ENCODE data around the gene ACP3. TPM values are rescaled to one million over a fixed set of nuclear protein-coding genes. Genes with fewer than 3 reads are reported as not detected.

Gene ACP3
- total RNA-seq, 2 experiments from 2014 or later = not detected

GRCh38 chr3:132332508-132332907 is 15.3 kb downstream of the ACP3 start:
- no peak overlapping the region for H3K27ac ChIP-seq (ENCODE audit: low read depth in 1 of 2, low read length in 2 of 2)
- H3K27me3 ChIP-seq (ENCODE audit: control insufficient read depth in 1 of 2, insufficient read depth in 2 of 2, low read length in 2 of 2) = peaks cover 5 to 6% of the 10 kb centered on the region in 2 experiments
- no peak for TF ChIP-seq CTCF (IDR thresholded peaks at IDR 0.05)
- H3K36me3 ChIP-seq (ENCODE audit: insufficient read depth, low read length) = no peaks in the 10 kb centered on the region
- H3K4me3 ChIP-seq (ENCODE audit: low read length) = no peak overlapping the region
- Mint-ChIP-seq H3K27me3 (peaks cover 14% of the 10 kb centered on the region), H3K9me3 (no peaks in the 10 kb centered on the region), H3K4me3 (no peak overlapping the region), H3K36me3 (ENCODE audit: low read depth) (no peaks in the 10 kb centered on the region), H3K27ac (no peak overlapping the region), H3K4me1 (ENCODE audit: low read depth) (no peaks in the 10 kb centered on the region)
- ChIA-PET POLR2A (no interaction called here), CTCF (interaction anchor here (1.9 kb wide), 1 partner anchor 19 kb away, joined by 5 read pairs; no protein-coding TSS in a partner anchor)
- H3K4me1 ChIP-seq (ENCODE audit: insufficient read depth, low read length) = no peaks in the 10 kb centered on the region
- ATAC-seq (ENCODE audit: poor library complexity) (no peak), DNase-seq (no peak)
- no peaks in the 10 kb centered on the region for H3K9me3 ChIP-seq (ENCODE audit: control insufficient read depth in 1 of 2, insufficient read depth in 1 of 2, low read length in 2 of 2)
- intact Hi-C loops (cut with DNase I, micrococcal nuclease) = no loop called here

GRCh38 chr3:132341746-132342145 is 24.5 kb downstream of the ACP3 start:
- no peak overlapping the region for H3K4me3 Mint-ChIP-seq
- H3K27ac Mint-ChIP-seq = no peak overlapping the region
- no peak for TF ChIP-seq CTCF (IDR thresholded peaks at IDR 0.05)
- Histone ChIP-seq H3K4me3 (ENCODE audit: low read length) (no peak overlapping the region), H3K27me3 (ENCODE audit: control insufficient read depth in 1 of 2, insufficient read depth in 2 of 2, low read length in 2 of 2) (peaks cover 0 to 6% of the 10 kb centered on the region in 2 experiments), H3K36me3 (ENCODE audit: insufficient read depth, low read length) (no peaks in the 10 kb centered on the region), H3K4me1 (ENCODE audit: insufficient read depth, low read length) (no peaks in the 10 kb centered on the region), H3K27ac (ENCODE audit: low read depth in 1 of 2, low read length in 2 of 2) (no peak overlapping the region), H3K9me3 (ENCODE audit: control insufficient read depth in 1 of 2, insufficient read depth in 1 of 2, low read length in 2 of 2) (no peaks in the 10 kb centered on the region)
- ChIA-PET POLR2A (no interaction called here), CTCF (no interaction called here)
- no peak for DNase-seq
- no peaks in the 10 kb centered on the region for H3K9me3 Mint-ChIP-seq
- peaks cover 25% of the 10 kb centered on the region for H3K27me3 Mint-ChIP-seq
- intact Hi-C loops (cut with DNase I, micrococcal nuclease) = loop anchor here (5.0 kb wide), 3 partner anchors 89 to 1309 kb away; no protein-coding TSS in a partner anchor
- no peaks in the 10 kb centered on the region for H3K36me3 Mint-ChIP-seq (ENCODE audit: low read depth)
- ATAC-seq (ENCODE audit: poor library complexity) = no peak
- no peaks in the 10 kb centered on the region for H3K4me1 Mint-ChIP-seq (ENCODE audit: low read depth)

GRCh38 chr3:132342183-132342582 is 25.0 kb downstream of the ACP3 start:
- Histone ChIP-seq H3K27me3 (ENCODE audit: control insufficient read depth in 1 of 2, insufficient read depth in 2 of 2, low read length in 2 of 2) (peaks cover 0 to 6% of the 10 kb centered on the region in 2 experiments), H3K9me3 (ENCODE audit: control insufficient read depth in 1 of 2, insufficient read depth in 1 of 2, low read length in 2 of 2) (no peaks in the 10 kb centered on the region), H3K4me1 (ENCODE audit: insufficient read depth, low read length) (no peaks in the 10 kb centered on the region), H3K36me3 (ENCODE audit: insufficient read depth, low read length) (no peaks in the 10 kb centered on the region), H3K27ac (ENCODE audit: low read depth in 1 of 2, low read length in 2 of 2) (no peak overlapping the region), H3K4me3 (ENCODE audit: low read length) (no peak overlapping the region)
- TF ChIP-seq CTCF (IDR thresholded peaks at IDR 0.05) = no peak
- Mint-ChIP-seq H3K9me3 (no peaks in the 10 kb centered on the region), H3K4me1 (ENCODE audit: low read depth) (no peaks in the 10 kb centered on the region), H3K27ac (no peak overlapping the region), H3K27me3 (peaks cover 25% of the 10 kb centered on the region), H3K4me3 (no peak overlapping the region), H3K36me3 (ENCODE audit: low read depth) (no peaks in the 10 kb centered on the region)
- ATAC-seq (ENCODE audit: poor library complexity) (no peak), DNase-seq (no peak)
- CTCF ChIA-PET = interaction anchor here (0.9 to 1.3 kb wide), 2 partner anchors 12 to 1310 kb away, joined by 3 read pairs; no protein-coding TSS in a partner anchor
- intact Hi-C loops (cut with DNase I, micrococcal nuclease) = loop anchor here (5.0 kb wide), 3 partner anchors 90 to 1310 kb away; no protein-coding TSS in a partner anchor
- POLR2A ChIA-PET = no interaction called here

Data from CD4-positive, alpha-beta T cell (primary cell).